K562 treated with DMSO at 1 percent for 4 hours (cell line): ENCODE data around the gene NFAM1. TPM values are rescaled to one million over a fixed set of nuclear protein-coding genes. Genes with fewer than 3 reads are reported as not detected.

Experiments
- total RNA-seq: library from RNA; unstranded; fragments of 300-600 nt; gene quantifications from 2 replicates; pipeline ENCODE4 v1.2.3, GENCODE V29; 2022; ENCODE audit not compliant: insufficient read depth

NFAM1 gene, protein sequence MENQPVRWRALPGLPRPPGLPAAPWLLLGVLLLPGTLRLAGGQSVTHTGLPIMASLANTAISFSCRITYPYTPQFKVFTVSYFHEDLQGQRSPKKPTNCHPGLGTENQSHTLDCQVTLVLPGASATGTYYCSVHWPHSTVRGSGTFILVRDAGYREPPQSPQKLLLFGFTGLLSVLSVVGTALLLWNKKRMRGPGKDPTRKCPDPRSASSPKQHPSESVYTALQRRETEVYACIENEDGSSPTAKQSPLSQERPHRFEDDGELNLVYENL
- 0.13 TPM in 1 of 2 replicates, not detected in the other for total RNA-seq

DNA sequence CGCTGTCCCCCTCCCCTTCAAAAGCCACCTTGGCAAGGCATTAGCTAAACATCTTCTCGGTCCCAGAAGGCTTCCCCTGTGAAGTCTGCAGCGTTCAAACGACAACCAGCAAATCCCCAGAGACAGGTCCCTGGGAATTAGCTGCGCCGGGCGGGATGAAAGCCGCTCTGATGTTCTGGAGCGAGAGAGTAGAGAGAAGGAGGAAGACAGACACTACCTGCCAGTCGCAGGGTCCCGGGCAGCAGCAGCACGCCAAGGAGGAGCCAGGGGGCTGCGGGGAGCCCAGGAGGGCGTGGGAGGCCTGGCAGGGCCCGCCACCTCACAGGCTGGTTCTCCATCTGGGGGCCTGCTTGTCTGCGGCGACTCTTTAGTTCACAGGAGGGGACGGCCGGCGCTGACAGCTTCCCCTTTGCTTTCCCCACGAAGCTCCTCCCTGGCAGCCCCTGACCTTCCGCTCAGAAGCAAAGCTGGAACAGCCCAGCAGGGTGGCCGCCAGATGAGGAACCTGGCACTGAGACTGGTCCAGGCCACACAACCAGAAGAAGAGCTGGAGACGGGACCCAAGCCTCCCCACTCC is at the start of gene NFAM1:
TSS of gene NFAM1 (minus strand) at position 384 of the 577 bp plus-strand sequence. CDS start at position 338, 46 bp downstream.

Other genes with a start within 250 kb of the NFAM1 start
- gene TCF20, start 161.8 kb downstream of the NFAM1 start, total RNA-seq, result 13.2 and 17.0 TPM in 2 replicates
- gene RRP7A, start 87.4 kb upstream of the NFAM1 start, total RNA-seq, result 10.9 and 13.7 TPM in 2 replicates
- gene SERHL2, start 121.6 kb upstream of the NFAM1 start, total RNA-seq, result 5.9 and 10.3 TPM in 2 replicates
- 25.6 and 29.5 TPM in 2 replicates for gene POLDIP3, start 182.5 kb upstream of the NFAM1 start, total RNA-seq
- gene ATP5MGL, start 208.2 kb upstream of the NFAM1 start, total RNA-seq, result not detected in 2 replicates
- 79.3 and 87.4 TPM in 2 replicates for gene CYB5R3, start 217.0 kb upstream of the NFAM1 start, total RNA-seq